GM21390 (cell line): ENCODE results near the gene TUBB2B.

ENCODE experiments used
- ATAC-seq: cut with Tn5 transposase; IDR thresholded peaks from one replicate; pipeline ENCODE4 v1.9.1; 2021; ENCODE audit not compliant: unreplicated experiment

The TUBB2B gene

GRCh38 chr6:3235486-3235885, 8.0 kb upstream of the TUBB2B start:
- ATAC-seq: no peak

- no peak for ATAC-seq
Measured at GRCh38 chr6:3233904-3234303, 6.5 kb upstream of the TUBB2B start.

- no peak for ATAC-seq
Measured at GRCh38 chr6:3233321-3233720, 5.9 kb upstream of the TUBB2B start.

DNA sequence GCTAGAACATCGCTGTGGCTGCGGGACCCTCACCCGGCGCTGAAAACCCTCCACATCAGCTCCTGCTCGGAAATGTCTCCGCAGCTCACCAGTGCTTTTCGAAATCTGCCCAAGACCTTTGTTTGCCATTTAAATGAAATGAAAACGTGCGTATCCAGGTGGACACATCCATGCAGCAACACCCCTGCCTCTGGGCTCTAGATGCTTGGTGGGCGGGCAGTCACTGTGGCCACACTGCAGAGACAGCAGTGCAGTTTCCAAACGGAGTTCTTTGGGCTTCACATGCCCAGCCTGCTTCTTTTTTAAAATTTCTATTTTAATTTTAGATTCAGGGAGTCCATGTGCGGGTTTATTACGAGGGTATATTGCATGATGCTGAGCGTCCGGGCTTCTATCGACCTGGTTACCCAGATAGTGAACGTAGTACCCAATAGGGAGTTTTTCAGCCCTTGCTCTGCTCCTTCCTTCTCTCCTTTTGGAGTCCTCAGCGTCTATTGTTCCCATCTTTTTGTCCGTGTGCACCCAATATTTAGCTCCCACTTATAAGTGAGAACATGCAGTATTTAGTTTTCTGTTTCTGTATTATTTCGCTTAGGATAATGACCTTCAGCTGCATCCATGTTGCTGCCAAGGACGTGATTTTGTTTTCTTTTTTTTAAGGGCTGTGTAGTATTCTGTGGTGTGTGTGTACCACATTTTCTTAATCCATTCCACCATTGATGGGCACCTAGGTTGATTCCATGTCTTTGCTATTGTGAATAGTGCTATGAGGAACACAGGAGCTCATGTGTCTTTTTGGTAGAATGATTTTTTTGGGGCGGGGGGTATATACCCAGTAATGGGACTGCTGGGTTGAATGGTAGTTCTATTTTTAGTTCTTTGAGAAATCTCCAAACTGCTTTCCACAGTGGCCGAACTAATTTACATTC, 4.8 kb upstream of the TUBB2B start:
- no peak for ATAC-seq

GRCh38 chr6:3231247-3232016, 4.0 kb upstream of the TUBB2B start:
- ATAC-seq: no peak

- no peak for ATAC-seq
Measured at GRCh38 chr6:3230900-3231246, 3.4 kb upstream of the TUBB2B start.

GRCh38 chr6:3230256-3230882, 2.9 kb upstream of the TUBB2B start:
- ATAC-seq: no peak

GRCh38 chr6:3229566-3230178, 2.2 kb upstream of the TUBB2B start:
- no peak for ATAC-seq

GRCh38 chr6:3228771-3229565, 1.5 kb upstream of the TUBB2B start:
- ATAC-seq: no peak

- no peak for ATAC-seq
Measured at GRCh38 chr6:3228046-3228671, 706 bp upstream of the TUBB2B start.

GRCh38 chr6:3226481-3227362, 731 bp downstream of the TUBB2B start:
- no peak for ATAC-seq

DNA sequence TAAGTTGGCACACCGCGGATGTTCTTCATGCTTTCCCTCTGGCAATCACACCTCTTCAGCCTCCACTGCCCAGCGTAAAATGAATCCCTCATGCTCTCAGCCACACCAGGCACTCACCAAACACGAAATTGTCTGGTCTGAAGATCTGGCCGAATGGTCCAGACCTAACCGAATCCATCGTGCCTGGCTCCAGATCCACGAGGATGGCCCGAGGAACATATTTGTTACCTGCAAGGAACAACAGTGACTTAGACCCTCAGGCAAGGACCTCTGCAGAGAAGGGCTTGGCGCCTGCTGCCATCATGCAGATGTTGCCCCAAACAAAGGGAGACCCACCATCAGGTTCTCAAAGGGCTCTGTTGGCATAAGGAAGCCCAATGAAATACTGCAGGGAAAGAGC, 1.4 kb downstream of the TUBB2B start:
- ATAC-seq: no peak

GRCh38 chr6:3222506-3223038, 4.9 kb downstream of the TUBB2B start:
- no peak for ATAC-seq

GRCh38 chr6:3221578-3221977, 5.9 kb downstream of the TUBB2B start:
- no peak for ATAC-seq

DNA sequence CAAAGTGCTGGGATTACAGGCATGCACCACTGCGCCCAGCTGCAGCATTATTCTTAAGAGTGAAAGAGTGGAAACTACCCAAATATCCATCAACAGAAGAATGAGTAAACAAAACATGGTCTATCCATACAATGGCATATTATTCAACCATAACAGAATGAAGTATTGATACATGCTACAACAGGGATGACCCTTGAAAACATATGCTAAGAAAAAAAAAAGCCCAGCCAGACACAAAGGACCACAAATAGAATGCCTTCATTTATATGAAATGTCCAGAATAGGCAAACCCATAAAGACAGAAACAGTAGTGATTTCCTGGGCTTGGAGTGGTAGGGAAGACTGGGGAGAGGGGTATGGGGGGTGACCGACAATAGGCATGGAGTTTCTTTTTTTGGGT, 7.1 kb downstream of the TUBB2B start:
- no peak for ATAC-seq

GRCh38 chr6:3218266-3218665, 9.2 kb downstream of the TUBB2B start:
- no peak for ATAC-seq

GRCh38 chr6:3217286-3217685, 10.2 kb downstream of the TUBB2B start:
- ATAC-seq: no peak

GRCh38 chr6:3214898-3215297, 12.6 kb downstream of the TUBB2B start:
- ATAC-seq: no peak

GRCh38 chr6:3213334-3213695, 14.1 kb downstream of the TUBB2B start:
- ATAC-seq: no peak
